D721Med (cell line): ENCODE measurements around the gene ROR2.

Experiments
- DNase-seq: peaks from one replicate; pipeline ENCODE4 v3.0.0; 2011; ENCODE audit warnings: low spot score; ENCODE audit not compliant: insufficient read length
- FAIRE-seq: peaks from 2 replicates; lab custom pipeline; 2011; peaks lifted over from hg19 to GRCh38; lab: Jason Lieb, UNC
- CTCF ChIP-seq: IDR thresholded peaks from 2 replicates; pipeline ENCODE4 v1.5.1; 2012; ENCODE audit warnings: mild to moderate bottlenecking, control low read depth; ENCODE audit not compliant: insufficient read depth; ENCODE audit errors: missing control alignments

The ROR2 gene

GRCh38 chr9:91921371-91921770, 28.7 kb downstream of the ROR2 start:
- FAIRE-seq (no peak), DNase-seq (no peak)
- TF ChIP-seq CTCF: no peak

- no peak for TF ChIP-seq CTCF
- FAIRE-seq (no peak), DNase-seq (no peak)
Observed at GRCh38 chr9:91920630-91921350, 29.2 kb downstream of the ROR2 start.

GRCh38 chr9:91919621-91920020, 30.4 kb downstream of the ROR2 start:
- FAIRE-seq (no peak), DNase-seq (no peak)
- TF ChIP-seq CTCF: no peak

GRCh38 chr9:91917436-91917835, 32.6 kb downstream of the ROR2 start:
- TF ChIP-seq CTCF: no peak
- FAIRE-seq (no peak), DNase-seq (no peak)

- FAIRE-seq (no peak), DNase-seq (no peak)
- TF ChIP-seq CTCF: no peak
Observed at GRCh38 chr9:91915524-91916263, 34.3 kb downstream of the ROR2 start.

- no peak for TF ChIP-seq CTCF
- FAIRE-seq: no peak
Observed at GRCh38 chr9:91914937-91915336, 35.1 kb downstream of the ROR2 start.

GRCh38 chr9:91914404-91914803, 35.6 kb downstream of the ROR2 start:
- TF ChIP-seq CTCF: no peak
- FAIRE-seq (no peak), DNase-seq (no peak)

More at GRCh38 chr9:91914937-91915336, 35.1 kb downstream of the ROR2 start:
- DNase-seq: no peak
